ENCODE results near the gene PCDH9. TPM values are rescaled to one million over a fixed set of nuclear protein-coding genes. Genes with fewer than 3 reads are reported as not detected.
A peak's percentile ranks its signal among the peaks of the same experiment; 100 is the strongest.
"Not testable (repeated sequence)": the region's sequence is repeated elsewhere in the genome, so short reads cannot be mapped to it uniquely, and the experiment has no call there.

PCDH9 gene
- total RNA-seq, 1 experiment from 2014 or later: not detected

- in situ Hi-C loops (cut with HindIII; ENCODE audit: low sequenced_read_pairs): no loop called here
- DNase-seq (ENCODE audit: low spot score): no peak
Measured at GRCh38 chr13:66780814-66781213, 449.3 kb downstream of the PCDH9 start.

GRCh38 chr13:66778461-66778860 lies 451.7 kb downstream of the PCDH9 start:
- DNase-seq (ENCODE audit: low spot score): no peak

DNA sequence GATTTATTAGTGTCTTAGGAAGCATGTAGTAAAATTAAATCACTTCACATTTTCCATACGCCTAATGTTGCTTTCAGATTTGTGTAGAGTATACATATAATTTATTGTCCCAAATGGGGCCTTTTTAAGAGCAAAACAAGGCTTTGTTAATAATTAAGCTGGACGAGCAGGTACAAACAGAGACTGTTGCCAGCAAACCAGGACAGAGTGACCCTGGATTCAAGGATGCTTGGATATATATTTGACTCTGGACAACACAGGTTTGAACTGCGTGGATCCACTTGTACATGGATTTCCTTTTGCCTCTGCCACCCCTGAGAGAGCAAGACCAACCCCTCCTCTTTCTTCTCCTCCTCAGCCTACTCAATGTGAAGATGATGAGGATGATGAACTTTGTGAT lies 454.9 kb downstream of the PCDH9 start:
- in situ Hi-C loops (cut with HindIII; ENCODE audit: low sequenced_read_pairs): no loop called here

More at GRCh38 chr13:66778461-66778860, 451.7 kb downstream of the PCDH9 start:
- in situ Hi-C loops (cut with HindIII; ENCODE audit: low sequenced_read_pairs): no loop called here

GRCh38 chr13:66774046-66774445 lies 456.1 kb downstream of the PCDH9 start:
- DNase-seq (ENCODE audit: low spot score): no peak
- in situ Hi-C loops (cut with HindIII; ENCODE audit: low sequenced_read_pairs): no loop called here

More for the DNA sequence above, 454.9 kb downstream of the PCDH9 start:
- no peak for DNase-seq (ENCODE audit: low spot score)

DNA sequence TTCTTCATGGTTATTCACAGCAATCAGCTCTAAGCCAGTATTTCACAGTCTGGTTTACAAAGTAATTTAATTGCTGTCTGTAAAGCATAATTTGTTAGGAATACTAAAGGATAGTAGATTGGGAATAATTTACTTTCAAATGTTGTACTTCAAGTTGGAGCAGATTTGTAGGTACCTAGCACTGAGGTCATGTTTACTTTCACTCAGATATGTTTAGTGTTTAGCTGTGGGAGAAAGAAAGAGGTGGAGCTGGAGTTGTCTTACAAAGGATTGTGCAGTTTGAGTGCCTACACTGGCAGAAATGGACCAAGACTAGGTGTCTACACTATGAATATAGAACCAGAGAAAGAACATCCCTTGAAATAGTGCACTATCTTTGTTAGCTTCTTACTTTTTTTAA lies 464.6 kb downstream of the PCDH9 start:
- DNase-seq (ENCODE audit: low spot score): no peak
- in situ Hi-C loops (cut with HindIII; ENCODE audit: low sequenced_read_pairs): no loop called here

- in situ Hi-C loops (cut with HindIII; ENCODE audit: low sequenced_read_pairs); DNase-seq (ENCODE audit: low spot score): not testable (repeated sequence)
Measured at GRCh38 chr13:66760678-66761077, 469.5 kb downstream of the PCDH9 start.

DNA sequence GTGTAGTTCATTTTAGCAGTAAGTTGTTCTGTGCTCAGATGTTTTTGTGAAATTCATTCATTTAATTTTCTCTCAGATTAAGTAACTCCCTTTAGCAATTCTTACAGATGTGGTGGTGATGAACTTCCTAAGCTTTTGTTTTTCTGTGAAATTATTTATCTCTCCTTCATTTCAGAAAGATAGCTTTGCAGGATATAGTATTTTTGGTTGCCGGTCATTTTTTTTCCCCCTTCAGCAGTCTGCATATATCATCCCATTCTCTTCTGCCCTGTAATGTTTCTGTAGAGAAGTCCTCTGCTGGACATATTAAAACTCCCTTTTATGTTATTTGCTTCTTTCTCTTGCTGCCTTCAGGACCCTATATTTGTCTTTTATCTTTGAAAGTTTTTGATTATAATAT lies 470.2 kb downstream of the PCDH9 start:
- no peak for DNase-seq (ENCODE audit: low spot score)
- in situ Hi-C loops (cut with HindIII; ENCODE audit: low sequenced_read_pairs): no loop called here

GRCh38 chr13:66751691-66752090 lies 478.4 kb downstream of the PCDH9 start:
- no peak for DNase-seq (ENCODE audit: low spot score)
- in situ Hi-C loops (cut with HindIII; ENCODE audit: low sequenced_read_pairs): no loop called here

- in situ Hi-C loops (cut with HindIII; ENCODE audit: low sequenced_read_pairs): no loop called here
- no peak for DNase-seq (ENCODE audit: low spot score)
Measured at GRCh38 chr13:66748712-66749111, 481.4 kb downstream of the PCDH9 start.

DNA sequence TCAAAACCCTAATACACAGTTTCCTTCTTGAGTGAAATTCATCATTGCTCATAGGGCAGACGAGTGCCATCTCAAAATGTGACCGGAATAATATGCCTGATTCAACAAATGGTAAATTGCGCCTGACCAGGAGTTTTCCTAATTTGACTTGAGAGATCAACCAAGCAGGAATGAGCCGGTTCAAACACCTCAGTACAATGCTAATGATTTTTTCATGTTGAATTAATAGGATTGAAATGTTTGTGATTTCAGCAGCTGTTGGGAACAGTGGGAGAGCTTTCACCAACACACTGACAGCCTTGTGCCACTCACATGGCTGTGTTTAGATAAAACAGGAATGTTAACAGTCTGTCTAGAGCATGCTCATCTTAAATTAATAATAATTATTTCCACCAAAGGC lies 484.8 kb downstream of the PCDH9 start:
- in situ Hi-C loops (cut with HindIII; ENCODE audit: low sequenced_read_pairs): no loop called here
- DNase-seq (ENCODE audit: low spot score): no peak

DNA sequence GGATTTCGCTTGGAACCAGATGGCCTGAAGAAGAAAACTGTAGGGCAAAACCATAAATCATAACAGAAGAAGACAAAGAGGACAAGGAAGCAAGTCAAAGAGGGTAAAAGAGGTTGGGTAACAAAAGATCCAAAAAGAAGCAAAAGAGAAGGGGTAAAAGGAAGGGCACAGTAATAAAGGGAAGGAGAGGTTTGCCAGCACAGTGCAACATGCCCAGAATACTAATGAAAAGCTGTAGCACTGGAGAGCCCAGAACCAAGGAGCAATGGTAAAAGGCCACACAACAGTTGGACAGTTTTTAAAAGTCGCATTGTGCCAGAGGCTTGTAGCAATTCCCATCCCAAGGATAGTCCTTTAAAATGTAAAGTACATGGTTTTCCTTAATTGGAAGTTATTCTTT lies 506.6 kb downstream of the PCDH9 start:
- DNase-seq (ENCODE audit: low spot score): peak; percentile 28
- in situ Hi-C loops (cut with HindIII; ENCODE audit: low sequenced_read_pairs): no loop called here

DNA sequence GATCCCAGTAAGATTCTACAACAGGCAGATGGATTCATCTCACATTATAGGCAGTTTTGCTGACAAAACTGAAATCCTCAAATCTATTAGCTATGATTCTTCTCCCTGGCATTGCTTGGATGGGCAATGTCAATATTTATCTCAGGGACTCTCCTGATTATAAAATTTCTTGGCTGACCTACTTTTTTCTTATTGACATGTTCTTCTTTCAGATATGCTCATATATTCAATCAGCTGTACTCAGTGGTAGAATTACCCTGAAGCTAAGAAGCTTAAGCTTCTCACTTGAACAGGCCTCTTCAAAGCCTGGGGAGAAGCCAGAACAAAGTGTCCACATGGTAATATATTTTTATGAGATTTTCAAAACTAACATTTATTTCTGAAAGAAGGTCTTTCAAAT lies 513.6 kb downstream of the PCDH9 start:
- DNase-seq (ENCODE audit: low spot score): no peak
- in situ Hi-C loops (cut with HindIII; ENCODE audit: low sequenced_read_pairs): no loop called here

GRCh38 chr13:66714795-66715194 lies 515.3 kb downstream of the PCDH9 start:
- no peak for DNase-seq (ENCODE audit: low spot score)
- in situ Hi-C loops (cut with HindIII; ENCODE audit: low sequenced_read_pairs): no loop called here

DNA sequence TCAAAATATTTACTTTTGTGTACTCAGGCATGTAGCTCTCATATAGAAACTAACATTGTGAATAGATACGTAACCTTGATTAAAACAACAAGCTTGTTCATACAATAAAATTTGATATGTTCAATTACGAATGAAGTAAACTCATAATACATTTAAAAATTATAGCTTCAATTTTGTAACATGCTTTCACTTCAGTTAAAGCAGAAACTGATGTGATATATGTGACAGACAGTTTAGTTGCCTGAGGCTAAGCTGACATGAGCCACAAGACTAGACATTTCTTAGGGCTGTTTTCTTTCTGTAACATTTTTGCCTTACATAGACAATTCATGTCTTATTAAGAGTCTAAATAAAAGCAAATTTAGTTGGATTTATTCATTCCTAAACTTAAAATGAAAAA lies 526.0 kb downstream of the PCDH9 start:
- in situ Hi-C loops (cut with HindIII; ENCODE audit: low sequenced_read_pairs): no loop called here
- no peak for DNase-seq (ENCODE audit: low spot score)

- in situ Hi-C loops (cut with HindIII; ENCODE audit: low sequenced_read_pairs): no loop called here
- DNase-seq (ENCODE audit: low spot score): no peak
Measured at GRCh38 chr13:66703597-66703996, 526.5 kb downstream of the PCDH9 start.

DNA sequence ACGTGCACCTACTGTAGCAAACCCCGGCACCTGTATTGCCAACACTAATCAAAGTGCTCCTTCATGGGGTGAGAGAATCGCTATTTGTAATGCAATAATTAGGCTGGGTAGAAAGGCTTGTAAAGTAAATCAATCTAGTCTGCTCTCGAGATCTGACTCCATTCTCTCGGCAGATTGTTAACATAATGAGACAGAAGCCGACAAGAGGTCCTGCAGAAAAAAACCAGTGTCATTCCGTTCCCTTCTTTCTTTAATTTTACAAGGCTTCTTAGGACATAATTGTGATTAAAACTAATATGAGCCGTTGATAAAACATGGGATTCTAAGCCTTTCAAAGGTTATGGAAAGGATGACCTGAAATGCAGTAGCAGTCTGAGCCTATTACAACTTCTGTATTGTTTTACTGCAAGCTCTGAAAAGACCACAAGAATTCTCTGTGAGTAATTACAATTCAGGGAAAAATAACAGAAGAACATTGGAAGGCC lies 530.0 kb downstream of the PCDH9 start:
- in situ Hi-C loops (cut with HindIII; ENCODE audit: low sequenced_read_pairs): no loop called here
- no peak for DNase-seq (ENCODE audit: low spot score)

DNA sequence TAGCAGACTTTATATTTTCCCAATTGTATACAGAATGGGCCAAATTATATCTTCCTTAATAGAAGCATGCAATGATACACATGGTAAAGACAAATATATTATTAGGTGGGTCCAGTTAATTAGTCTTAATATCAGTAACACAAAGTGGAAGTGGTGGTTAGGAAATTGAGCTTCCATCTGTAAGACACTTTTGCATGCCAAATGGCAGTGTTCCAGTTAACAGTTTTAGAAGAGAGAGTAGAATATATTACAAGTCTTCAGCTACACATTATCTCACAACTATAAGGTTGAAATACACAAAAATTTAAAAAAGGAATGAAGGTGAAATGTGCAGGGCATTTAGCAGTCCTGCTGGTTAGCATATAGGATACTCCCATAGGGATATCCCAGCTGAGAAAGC lies 536.5 kb downstream of the PCDH9 start:
- in situ Hi-C loops (cut with HindIII; ENCODE audit: low sequenced_read_pairs): no loop called here
- DNase-seq (ENCODE audit: low spot score): peak; percentile 24

DNA sequence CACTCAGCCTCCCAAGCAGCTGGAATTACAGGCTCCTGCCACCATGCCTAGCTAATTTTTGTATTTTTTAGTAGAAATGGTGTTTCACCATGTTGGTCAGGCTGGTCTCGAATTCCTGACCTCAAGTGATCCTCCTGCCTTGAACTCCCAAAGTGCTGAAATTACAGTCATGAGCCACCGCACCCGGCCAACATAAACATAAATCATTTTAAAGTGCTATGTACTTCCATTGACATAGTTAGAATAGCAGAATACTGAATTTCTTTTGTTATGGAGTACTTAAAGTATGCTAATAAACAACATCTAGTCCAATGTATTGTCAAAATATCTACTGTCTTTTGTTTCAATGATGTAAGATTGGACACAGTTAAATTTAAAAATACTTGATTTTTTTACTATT lies 539.0 kb downstream of the PCDH9 start:
- no peak for DNase-seq (ENCODE audit: low spot score)
- in situ Hi-C loops (cut with HindIII; ENCODE audit: low sequenced_read_pairs): no loop called here

GRCh38 chr13:66689628-66690027 lies 540.5 kb downstream of the PCDH9 start:
- peak; percentile 7 for DNase-seq (ENCODE audit: low spot score)
- in situ Hi-C loops (cut with HindIII; ENCODE audit: low sequenced_read_pairs): no loop called here

DNA sequence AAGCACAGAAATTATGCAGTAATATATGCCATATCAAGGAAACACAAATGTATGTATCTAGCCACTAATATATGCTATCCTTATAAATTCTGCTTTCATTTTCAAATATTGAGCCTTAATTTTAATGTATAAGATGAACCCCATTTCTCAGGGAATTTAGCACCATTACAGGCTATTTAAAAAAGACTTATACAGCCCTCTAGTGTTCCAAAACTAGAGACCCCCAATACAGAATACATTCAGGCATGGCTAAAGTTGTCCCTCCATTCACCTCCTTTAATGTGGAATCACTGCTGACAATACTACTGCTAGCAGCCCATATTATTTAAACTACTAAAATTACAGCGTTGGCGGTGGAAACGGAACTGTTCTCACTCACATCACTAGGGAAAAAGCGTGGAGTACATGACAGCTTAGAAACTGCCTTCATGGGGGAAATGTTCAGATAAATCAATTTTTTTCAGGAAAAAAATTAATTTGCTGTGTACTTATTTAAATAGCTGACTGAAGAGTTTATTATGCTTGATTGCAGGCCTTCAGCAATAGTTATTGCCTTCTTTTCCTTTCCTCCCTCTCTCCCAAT lies 541.0 kb downstream of the PCDH9 start:
- in situ Hi-C loops (cut with HindIII; ENCODE audit: low sequenced_read_pairs): no loop called here
- no peak for DNase-seq (ENCODE audit: low spot score)

DNA sequence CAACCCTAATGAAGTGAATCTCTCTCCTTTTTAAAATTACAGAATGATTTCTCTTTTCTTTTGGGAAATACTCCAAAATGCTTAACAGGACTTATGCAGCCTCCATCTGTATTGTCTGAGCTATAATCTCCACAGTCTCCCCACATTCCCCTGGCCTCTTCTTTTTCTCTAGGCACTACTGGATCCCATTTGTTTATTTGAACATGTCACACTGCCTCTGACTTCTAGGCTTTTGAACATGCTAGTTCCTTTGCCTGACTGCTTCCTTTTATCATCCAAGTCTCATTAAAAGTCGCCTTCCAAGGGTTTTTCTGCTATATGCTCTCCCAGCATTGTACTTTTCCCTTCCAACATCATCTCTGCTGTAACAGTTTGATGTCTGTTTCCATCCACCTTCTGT lies 548.7 kb downstream of the PCDH9 start:
- in situ Hi-C loops (cut with HindIII; ENCODE audit: low sequenced_read_pairs): no loop called here
- DNase-seq (ENCODE audit: low spot score): no peak

- no peak for DNase-seq (ENCODE audit: low spot score)
- in situ Hi-C loops (cut with HindIII; ENCODE audit: low sequenced_read_pairs): no loop called here
Measured at GRCh38 chr13:66680031-66680430, 550.1 kb downstream of the PCDH9 start.

Data from G401 (cell line).